OCI-LY1 (cell line): ENCODE data around the gene STARD5.

Experiments
- H2AFZ ChIP-seq: fragments of 200-600 bp; sonication (generic), shearing (Covaris generic); 2 replicates; pipeline ENCODE4 v1.6.0; 2014; ENCODE audit warnings: antibody characterized with exemption, mild to moderate bottlenecking, low read length
- H3F3A ChIP-seq: fragments of 200-600 bp; sonication (generic), shearing (Covaris generic); 2 replicates; pipeline ENCODE4 v1.6.0; 2014; ENCODE audit warnings: mild to moderate bottlenecking, antibody characterized with exemption, low read length, moderate library complexity; ENCODE audit not compliant: insufficient read depth
- H3K27ac ChIP-seq: fragments of 200-600 bp; sonication (generic); 2 replicates; pipeline ENCODE4 v1.5.1; 2014; ENCODE audit warnings: low read length, mixed run types, mild to moderate bottlenecking, low read depth; ENCODE audit not compliant: poor library complexity, severe bottlenecking
- H3K27me3 ChIP-seq: fragments of 200-600 bp; sonication (generic); 2 replicates; pipeline ENCODE4 v1.6.0; 2014; ENCODE audit warnings: antibody characterized with exemption, mild to moderate bottlenecking, low read length, moderate library complexity; ENCODE audit not compliant: insufficient read depth
- H3K36me3 ChIP-seq: fragments of 200-600 bp; sonication (generic); 2 replicates; pipeline ENCODE4 v1.6.1; 2014; ENCODE audit warnings: mild to moderate bottlenecking, antibody characterized with exemption, low read length, moderate library complexity, mixed read lengths; ENCODE audit not compliant: insufficient read depth
- H3K4me1 ChIP-seq: fragments of 200-600 bp; sonication (generic); 2 replicates; pipeline ENCODE4 v1.5.1; 2014; ENCODE audit warnings: mild to moderate bottlenecking, low read length, moderate library complexity; ENCODE audit not compliant: insufficient read depth, severe bottlenecking
- H3K4me2 ChIP-seq: fragments of 200-600 bp; sonication (generic), shearing (Covaris generic); 2 replicates; pipeline ENCODE4 v1.6.1; 2014; ENCODE audit warnings: low read length
- H3K4me3 ChIP-seq: fragments of 200-600 bp; sonication (generic); 2 replicates; pipeline ENCODE4 v1.5.1; 2014; ENCODE audit warnings: low read length, low read depth, mild to moderate bottlenecking, mixed read lengths; ENCODE audit not compliant: poor library complexity, severe bottlenecking
- H3K79me2 ChIP-seq: fragments of 200-600 bp; shearing (Covaris generic); 2 replicates; pipeline ENCODE4 v1.6.1; 2016; ENCODE audit warnings: mixed run types, low read length, mixed read lengths; ENCODE audit not compliant: insufficient read depth
- H3K9ac ChIP-seq: fragments of 200-600 bp; sonication (generic), shearing (Covaris generic); 2 replicates; pipeline ENCODE4 v1.6.1; 2014; ENCODE audit warnings: mild to moderate bottlenecking, low read length, mixed read lengths
- H3K9me2 ChIP-seq: fragments of 200-600 bp; sonication (generic), shearing (Covaris generic); 2 replicates; pipeline ENCODE4 v1.6.1; 2014; ENCODE audit warnings: low read depth, mild to moderate bottlenecking, low read length, mixed read lengths
- H3K9me3 ChIP-seq: fragments of 200-600 bp; shearing (Covaris generic); 2 replicates; pipeline ENCODE4 v1.6.1; 2014; ENCODE audit warnings: low read length, mixed read lengths
- H4K20me1 ChIP-seq: fragments of 200-600 bp; sonication (generic), shearing (Covaris generic); 2 replicates; pipeline ENCODE4 v1.6.0; 2016; ENCODE audit warnings: mild to moderate bottlenecking, low read length; ENCODE audit not compliant: insufficient read depth
- EZH2 ChIP-seq: fragments of 200-600 bp; sonication (generic), shearing (Covaris generic); IDR thresholded peaks from 2 replicates; pipeline ENCODE4 v1.8.0; 2017; ENCODE audit warnings: borderline replicate concordance, mixed run types, mild to moderate bottlenecking, antibody characterized with exemption, low read length, moderate library complexity, mixed read lengths
- TF ChIP-seq, protein P1 (sequence below): fragments of 200-600 bp; sonication (generic), shearing (Covaris generic); IDR thresholded peaks from 2 replicates; pipeline ENCODE4 v1.5.1; 2017; ENCODE audit warnings: mild to moderate bottlenecking, antibody characterized with exemption, low read length, moderate library complexity, mixed read lengths

STARD5 gene

DNA sequence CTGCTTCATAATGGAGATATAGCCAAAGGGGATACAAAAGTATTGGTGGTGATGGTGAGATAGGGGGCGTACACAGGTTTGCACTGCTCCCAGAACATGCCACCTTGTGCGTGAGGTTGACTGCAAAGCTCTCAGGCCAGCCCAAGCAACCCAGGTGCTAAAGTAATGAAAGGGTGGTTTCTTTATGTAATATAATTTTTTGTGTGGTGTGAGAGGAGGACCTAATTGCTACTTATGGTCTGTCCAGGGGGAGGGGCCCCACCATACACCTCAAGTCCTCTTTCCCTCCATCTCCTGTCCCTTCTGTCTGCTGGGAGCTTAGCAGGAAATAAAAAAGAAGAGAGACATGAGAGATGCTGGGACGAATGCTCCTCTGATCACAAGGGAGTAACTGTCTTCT, 53.8 kb downstream of the STARD5 start:
- H3K27me3 ChIP-seq: no peaks in the 10 kb centered on the region
- H3K4me1 ChIP-seq: peaks cover 11% of the 10 kb centered on the region
- H2AFZ ChIP-seq: no peak overlapping the region
- no peaks in the 10 kb centered on the region for H3K9me2 ChIP-seq
- no peak for TF ChIP-seq EZH2
- TF ChIP-seq, protein P1, sequence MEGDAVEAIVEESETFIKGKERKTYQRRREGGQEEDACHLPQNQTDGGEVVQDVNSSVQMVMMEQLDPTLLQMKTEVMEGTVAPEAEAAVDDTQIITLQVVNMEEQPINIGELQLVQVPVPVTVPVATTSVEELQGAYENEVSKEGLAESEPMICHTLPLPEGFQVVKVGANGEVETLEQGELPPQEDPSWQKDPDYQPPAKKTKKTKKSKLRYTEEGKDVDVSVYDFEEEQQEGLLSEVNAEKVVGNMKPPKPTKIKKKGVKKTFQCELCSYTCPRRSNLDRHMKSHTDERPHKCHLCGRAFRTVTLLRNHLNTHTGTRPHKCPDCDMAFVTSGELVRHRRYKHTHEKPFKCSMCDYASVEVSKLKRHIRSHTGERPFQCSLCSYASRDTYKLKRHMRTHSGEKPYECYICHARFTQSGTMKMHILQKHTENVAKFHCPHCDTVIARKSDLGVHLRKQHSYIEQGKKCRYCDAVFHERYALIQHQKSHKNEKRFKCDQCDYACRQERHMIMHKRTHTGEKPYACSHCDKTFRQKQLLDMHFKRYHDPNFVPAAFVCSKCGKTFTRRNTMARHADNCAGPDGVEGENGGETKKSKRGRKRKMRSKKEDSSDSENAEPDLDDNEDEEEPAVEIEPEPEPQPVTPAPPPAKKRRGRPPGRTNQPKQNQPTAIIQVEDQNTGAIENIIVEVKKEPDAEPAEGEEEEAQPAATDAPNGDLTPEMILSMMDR: no peak
- no peaks in the 10 kb centered on the region for H3K9me3 ChIP-seq
- H4K20me1 ChIP-seq: no peaks in the 10 kb centered on the region
- H3K4me3 ChIP-seq: no peak overlapping the region
- H3K4me2 ChIP-seq: no peak overlapping the region
- H3K79me2 ChIP-seq: no peaks in the 10 kb centered on the region
- no peaks in the 10 kb centered on the region for H3F3A ChIP-seq
- H3K27ac ChIP-seq: no peak overlapping the region
- H3K36me3 ChIP-seq: no peaks in the 10 kb centered on the region
- H3K9ac ChIP-seq: no peak overlapping the region

DNA sequence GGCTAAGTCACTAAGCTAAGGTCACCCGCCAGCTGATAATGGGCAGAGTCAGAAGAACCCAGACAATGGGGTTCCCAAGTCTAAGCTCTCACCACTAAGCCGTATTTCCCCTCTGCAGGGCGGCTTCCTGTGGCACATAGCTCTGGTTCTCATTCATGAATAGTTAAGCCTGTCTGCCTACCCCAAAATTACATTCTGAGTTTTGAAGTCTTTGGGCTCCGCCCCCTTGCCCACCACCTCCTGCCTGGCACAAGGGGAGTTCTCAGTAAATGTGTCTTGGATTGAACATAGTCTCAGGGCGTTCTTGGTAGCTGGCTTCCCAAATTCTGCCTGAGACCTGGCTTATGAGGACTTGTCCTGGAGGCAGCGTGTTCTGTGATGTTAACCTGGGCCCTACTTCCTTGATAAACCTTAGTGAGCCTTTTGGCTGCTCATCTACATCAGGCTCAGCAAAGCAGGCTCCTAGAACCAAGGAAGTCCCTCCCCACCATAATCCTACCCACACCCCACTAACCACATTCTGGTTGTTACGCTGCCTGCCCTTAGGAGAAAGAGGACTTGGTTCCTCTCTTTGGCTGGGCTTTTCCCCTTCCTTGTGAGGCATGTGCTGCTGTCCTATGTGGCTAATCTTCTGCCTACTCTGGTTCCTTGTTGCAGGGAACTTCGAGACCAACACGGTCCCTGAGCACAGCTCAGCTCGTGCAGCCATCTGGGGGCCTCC, 54.9 kb downstream of the STARD5 start:
- H3K79me2 ChIP-seq: no peaks in the 10 kb centered on the region
- no peak for TF ChIP-seq EZH2
- TF ChIP-seq, protein P1: no peak
- H2AFZ ChIP-seq: no peak overlapping the region
- H4K20me1 ChIP-seq: no peaks in the 10 kb centered on the region
- no peaks in the 10 kb centered on the region for H3K9me2 ChIP-seq
- no peaks in the 10 kb centered on the region for H3F3A ChIP-seq
- H3K36me3 ChIP-seq: no peaks in the 10 kb centered on the region
- H3K4me2 ChIP-seq: no peak overlapping the region
- H3K9ac ChIP-seq: no peak overlapping the region
- H3K9me3 ChIP-seq: no peaks in the 10 kb centered on the region
- H3K27ac ChIP-seq: no peak overlapping the region
- H3K4me1 ChIP-seq: peaks cover 15% of the 10 kb centered on the region
- no peaks in the 10 kb centered on the region for H3K27me3 ChIP-seq
- H3K4me3 ChIP-seq: no peak overlapping the region

DNA sequence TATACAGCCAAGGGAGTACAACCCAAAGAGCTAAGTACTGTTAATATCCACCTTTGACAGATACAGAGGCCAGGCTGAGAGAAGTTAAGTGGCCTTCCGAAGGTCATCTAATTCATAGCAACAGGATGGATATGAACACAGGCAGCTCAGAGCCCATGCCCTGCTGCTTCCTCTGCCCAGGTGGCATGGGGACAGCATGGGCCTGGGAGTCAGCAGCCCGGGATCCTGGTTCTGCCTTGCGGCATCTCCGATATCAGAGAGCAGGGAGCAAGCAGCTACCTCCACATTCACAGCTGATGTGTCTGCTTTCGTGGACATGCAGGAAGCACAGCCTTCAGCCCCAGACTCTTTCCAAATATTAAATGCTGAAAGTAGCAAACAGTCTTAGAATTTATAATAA, 55.6 kb downstream of the STARD5 start:
- Histone ChIP-seq H3K4me1 (peaks cover 15% of the 10 kb centered on the region), H3K27me3 (no peaks in the 10 kb centered on the region), H3K9me2 (no peaks in the 10 kb centered on the region), H3K4me3 (no peak overlapping the region), H3K4me2 (no peak overlapping the region), H3K9ac (no peak overlapping the region), H3K9me3 (no peaks in the 10 kb centered on the region), H2AFZ (no peak overlapping the region), H4K20me1 (no peaks in the 10 kb centered on the region), H3K79me2 (no peaks in the 10 kb centered on the region), H3K27ac (no peak overlapping the region), H3F3A (no peaks in the 10 kb centered on the region), H3K36me3 (no peaks in the 10 kb centered on the region)
- TF ChIP-seq, protein P1: no peak
- TF ChIP-seq EZH2: no peak
